H9 (cell line): ENCODE data around the gene VOPP1. TPM values are rescaled to one million over a fixed set of nuclear protein-coding genes. Genes with fewer than 3 reads are reported as not detected.

Source experiments
- DNase-seq: peaks from one replicate; pipeline ENCODE4 v3.0.0-alpha.2; 2017
- H2AFZ ChIP-seq: one replicate; pipeline ENCODE4 v1.6.1; 2013; ENCODE audit warnings: mild to moderate bottlenecking, low read length, control low read depth, moderate library complexity
- H2AK5ac ChIP-seq: 2 replicates; pipeline ENCODE4 v1.6.1; 2013; ENCODE audit warnings: low read length, control low read depth, mixed read lengths; ENCODE audit not compliant: insufficient read length
- H2BK120ac ChIP-seq: one replicate; pipeline ENCODE4 v1.6.1; 2013; ENCODE audit warnings: low read depth, mild to moderate bottlenecking, low read length, control low read depth, inconsistent platforms; ENCODE audit not compliant: poor library complexity, severe bottlenecking
- H2BK12ac ChIP-seq: 2 replicates; pipeline ENCODE4 v1.6.1; 2013; ENCODE audit warnings: low read length, control low read depth, mixed read lengths, low read depth; ENCODE audit not compliant: insufficient read length
- H2BK15ac ChIP-seq: 2 replicates; pipeline ENCODE4 v1.6.1; 2013; ENCODE audit warnings: low read depth, low read length, control low read depth
- H2BK20ac ChIP-seq: one replicate; pipeline ENCODE4 v1.6.1; 2013; ENCODE audit warnings: low read depth, mild to moderate bottlenecking, low read length, control low read depth, inconsistent platforms; ENCODE audit not compliant: poor library complexity, severe bottlenecking
- H2BK5ac ChIP-seq: 2 replicates; pipeline ENCODE4 v1.6.1; 2013; ENCODE audit warnings: low read length, control low read depth, mixed read lengths; ENCODE audit not compliant: insufficient read length
- H3K14ac ChIP-seq: 2 replicates; pipeline ENCODE4 v1.6.1; 2013; ENCODE audit warnings: low read length, control low read depth; ENCODE audit not compliant: insufficient read depth
- H3K18ac ChIP-seq: 2 replicates; pipeline ENCODE4 v1.6.1; 2013; ENCODE audit warnings: low read depth, mild to moderate bottlenecking, mixed read lengths, low read length, control low read depth; ENCODE audit not compliant: insufficient read length
- H3K23ac ChIP-seq: 2 replicates; pipeline ENCODE4 v1.6.1; 2013; ENCODE audit warnings: low read length, control low read depth, mixed read lengths, low read depth; ENCODE audit not compliant: insufficient read length
- H3K23me2 ChIP-seq: 2 replicates; pipeline ENCODE4 v1.6.1; 2013; ENCODE audit warnings: low read depth, mild to moderate bottlenecking, mixed read lengths, low read length, control low read depth; ENCODE audit not compliant: insufficient read length, poor library complexity, severe bottlenecking
- H3K27ac ChIP-seq: 2 replicates; pipeline ENCODE4 v1.5.1; 2013; ENCODE audit warnings: low read length, control low read depth, mixed read lengths, low read depth; ENCODE audit not compliant: insufficient read length
- H3K27me3 ChIP-seq: 2 replicates; pipeline ENCODE4 v1.6.1; 2013; ENCODE audit warnings: low read length, control low read depth, inconsistent platforms; ENCODE audit not compliant: insufficient read depth
- H3K4ac ChIP-seq: 2 replicates; pipeline ENCODE4 v1.6.1; 2013; ENCODE audit warnings: low read depth, mild to moderate bottlenecking, control low read depth, inconsistent platforms, low read length, moderate library complexity
- H3K4me1 ChIP-seq: 2 replicates; pipeline ENCODE4 v1.6.1; 2013; ENCODE audit warnings: low read length, control low read depth, inconsistent platforms; ENCODE audit not compliant: insufficient read depth
- H3K4me2 ChIP-seq: 2 replicates; pipeline ENCODE4 v1.6.1; 2013; ENCODE audit warnings: low read length, control low read depth, mixed read lengths; ENCODE audit not compliant: insufficient read length, insufficient read depth
- H3K56ac ChIP-seq: 2 replicates; pipeline ENCODE4 v1.6.1; 2013; ENCODE audit warnings: low read depth, mild to moderate bottlenecking, mixed read lengths, low read length, control low read depth; ENCODE audit not compliant: insufficient read length
- H3K79me1 ChIP-seq: 2 replicates; pipeline ENCODE4 v1.6.1; 2013; ENCODE audit warnings: low read depth, mild to moderate bottlenecking, moderate library complexity, low read length, control low read depth, inconsistent platforms; ENCODE audit not compliant: insufficient read depth, poor library complexity, severe bottlenecking
- H3K79me2 ChIP-seq: 2 replicates; pipeline ENCODE4 v1.6.1; 2013; ENCODE audit warnings: low read length, control low read depth, inconsistent platforms; ENCODE audit not compliant: insufficient read depth
- H3K9ac ChIP-seq: 2 replicates; pipeline ENCODE4 v1.6.1; 2013; ENCODE audit warnings: low read length, control low read depth, mixed read lengths; ENCODE audit not compliant: insufficient read length; ENCODE audit errors: extremely low read depth
- H3K9me3 ChIP-seq: one replicate; pipeline ENCODE4 v1.6.1; 2013; ENCODE audit warnings: low read depth, low read length, inconsistent platforms; ENCODE audit not compliant: control insufficient read depth
- H3T11ph ChIP-seq: one replicate; pipeline ENCODE4 v1.6.1; 2013; ENCODE audit warnings: mild to moderate bottlenecking, low read length, control low read depth, inconsistent platforms
- H4K20me1 ChIP-seq: one replicate; pipeline ENCODE4 v1.6.1; 2013; ENCODE audit not compliant: control insufficient read depth, insufficient read length, insufficient read depth
- H4K5ac ChIP-seq: 2 replicates; pipeline ENCODE4 v1.6.1; 2013; ENCODE audit warnings: low read depth, mild to moderate bottlenecking, mixed read lengths, low read length, control low read depth; ENCODE audit not compliant: insufficient read length
- H4K8ac ChIP-seq: replicated peaks from 2 replicates; pipeline ENCODE4 v1.6.1; 2013; ENCODE audit warnings: low read length, control low read depth, mixed read lengths, low read depth; ENCODE audit not compliant: insufficient read length
- H4K91ac ChIP-seq: 2 replicates; pipeline ENCODE4 v1.6.1; 2013; ENCODE audit warnings: low read depth, mild to moderate bottlenecking, moderate library complexity, mixed read lengths, low read length, control low read depth; ENCODE audit not compliant: insufficient read length
- H3K27ac Mint-ChIP-seq, 3 experiments: 2 replicates in 2 of 3; 3 replicates in 1 of 3; pipeline ENCODE4 v1.8.0; 2020 to 2021; ENCODE audit warnings: mixed read lengths in 3 of 3, mild to moderate bottlenecking in 1 of 3, moderate library complexity in 1 of 3
- H3K27me3 Mint-ChIP-seq: 2 replicates; pipeline ENCODE4 v1.8.0; 2021; ENCODE audit warnings: low read depth, mild to moderate bottlenecking, moderate library complexity, mixed read lengths
- H3K36me3 Mint-ChIP-seq, 3 experiments: 2 replicates in 2 of 3; 3 replicates in 1 of 3; pipeline ENCODE4 v1.8.0; 2020 to 2021; ENCODE audit warnings: low read depth in 3 of 3, mixed read lengths in 3 of 3; ENCODE audit not compliant: insufficient read depth in 1 of 3
- H3K4me1 Mint-ChIP-seq, 2 experiments: 2 replicates each; pipeline ENCODE4 v1.8.0; 2020; ENCODE audit warnings: mixed read lengths in 2 of 2
- H3K4me3 Mint-ChIP-seq, 2 experiments: 2 replicates in 1 of 2; 3 replicates in 1 of 2; pipeline ENCODE4 v1.8.0; 2020 to 2021; ENCODE audit warnings: mild to moderate bottlenecking in 2 of 2, mixed read lengths in 2 of 2, moderate library complexity in 1 of 2
- H3K9me3 Mint-ChIP-seq, 2 experiments: 2 replicates in 1 of 2; 3 replicates in 1 of 2; pipeline ENCODE4 v1.8.0; 2020; ENCODE audit warnings: mild to moderate bottlenecking in 2 of 2, mixed read lengths in 2 of 2, moderate library complexity in 1 of 2
- CTCF ChIP-seq: fragments of 200-600 bp; sonication (generic); conservative IDR thresholded peaks from 3 replicates; pipeline ENCODE4 v1.8.0; 2021; ENCODE audit warnings: antibody characterized with exemption, mild to moderate bottlenecking
- WGBS: extraction: QIAGEN DNeasy Blood & Tissue Kit; methylation state at CpG from one replicate; pipeline ENCODE4 v1.1.7; 2013; ENCODE audit warnings: missing lambda C conversion rate, low lambda C conversion rate, mixed read lengths; ENCODE audit not compliant: insufficient read length; ENCODE audit errors: extremely low coverage; 5-methylcytosine and 5-hydroxymethylcytosine counted together
- total RNA-seq: library from RNA; stranded (reverse); gene quantifications from 2 replicates; pipeline ENCODE4 v1.2.1, GENCODE V29; 2021

VOPP1 gene
- total RNA-seq, 1 experiment from 2014 or later, result 55.7 TPM

- no peak for DNase-seq
- no peak overlapping the region for H3K4ac ChIP-seq
- H3K23ac ChIP-seq, result no peak overlapping the region
- H3K79me2 ChIP-seq, result no peaks in the 10 kb centered on the region
- Mint-ChIP-seq H3K36me3 (peaks cover 14 to 43% (median 26%) of the 10 kb centered on the region in 3 experiments; a peak in 6 of 7 replicates), H3K9me3 (no peaks in the 10 kb centered on the region), H3K27me3 (no peaks in the 10 kb centered on the region), H3K27ac (no peak overlapping the region), H3K4me3 (no peak overlapping the region; a peak in 1 of 5 replicates), H3K4me1 (peaks cover 30 to 35% of the 10 kb centered on the region in 2 experiments)
- no CpG with 5 or more reads among the region's 15 CpGs for WGBS
- no peak overlapping the region for H2AK5ac ChIP-seq
- H3K9me3 ChIP-seq, result no peaks in the 10 kb centered on the region
- no peak for TF ChIP-seq CTCF
- H3K4me2 ChIP-seq, result no peak overlapping the region
- H3K79me1 ChIP-seq, result no peaks in the 10 kb centered on the region
- H3K56ac ChIP-seq, result no peak overlapping the region
- no peak overlapping the region for H3T11ph ChIP-seq
- H3K4me1 ChIP-seq, result peaks cover 2% of the 10 kb centered on the region; the same call in 1 of the 2 replicates
- H3K23me2 ChIP-seq, result no peaks in the 10 kb centered on the region
- H4K20me1 ChIP-seq, result no peaks in the 10 kb centered on the region
- no peak overlapping the region for H3K14ac ChIP-seq
- no peak overlapping the region for H3K18ac ChIP-seq
- no peak overlapping the region for H2BK20ac ChIP-seq
- H2AFZ ChIP-seq, result no peak overlapping the region
- H4K5ac ChIP-seq, result no peak overlapping the region
- no peak overlapping the region for H4K8ac ChIP-seq
- H2BK120ac ChIP-seq, result no peak overlapping the region
- no peak overlapping the region for H2BK12ac ChIP-seq
- H3K27me3 ChIP-seq, result no peaks in the 10 kb centered on the region
- H4K91ac ChIP-seq, result no peak overlapping the region
- no peak overlapping the region for H3K27ac ChIP-seq
- no peak overlapping the region for H3K9ac ChIP-seq
- H2BK15ac ChIP-seq, result no peak overlapping the region
- no peak overlapping the region for H2BK5ac ChIP-seq
Measured at GRCh38 chr7:55517936-55518689, 54.2 kb downstream of the VOPP1 start.
